ENCODE measurements around the gene CDC26.

DNA sequence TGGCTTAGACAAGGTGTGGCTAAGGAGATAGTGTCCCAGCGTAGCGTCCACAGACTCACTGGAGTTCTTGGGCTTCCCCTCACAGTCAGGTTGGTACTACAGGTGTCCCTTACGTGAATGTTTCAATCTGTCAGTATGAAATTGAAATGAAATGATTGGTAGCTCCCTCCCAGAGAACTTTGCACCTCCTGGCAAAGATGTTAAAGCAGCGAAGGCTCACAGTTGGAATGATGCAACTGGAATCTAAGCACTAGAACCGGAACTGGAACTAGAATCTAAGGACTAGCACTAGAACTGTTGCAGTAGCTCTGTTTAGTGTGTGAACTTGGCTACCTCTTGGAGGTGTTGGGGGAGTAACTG is 52.9 kb downstream of the CDC26 start:
- TF ChIP-seq NFYB (CRISPR knock-in tag; conservative IDR thresholded peaks at IDR 0.05; ENCODE audit: low read depth) = no peak
- TF ChIP-seq TCF7 (CRISPR knock-in tag; IDR thresholded peaks at IDR 0.05; ENCODE audit: low read depth) = no peak
- TF ChIP-seq CTCF (IDR thresholded peaks at IDR 0.05) = no peak
- TF ChIP-seq NR2C2 (CRISPR knock-in tag; IDR thresholded peaks at IDR 0.05) = no peak
- TF ChIP-seq CREM (CRISPR knock-in tag; IDR thresholded peaks at IDR 0.05) = no peak
- no peak for TF ChIP-seq FOXJ3 (CRISPR knock-in tag; IDR thresholded peaks at IDR 0.05; ENCODE audit: borderline replicate concordance)
- no peak for TF ChIP-seq E2F5 (CRISPR knock-in tag; IDR thresholded peaks at IDR 0.05)
- TF ChIP-seq, protein P1, sequence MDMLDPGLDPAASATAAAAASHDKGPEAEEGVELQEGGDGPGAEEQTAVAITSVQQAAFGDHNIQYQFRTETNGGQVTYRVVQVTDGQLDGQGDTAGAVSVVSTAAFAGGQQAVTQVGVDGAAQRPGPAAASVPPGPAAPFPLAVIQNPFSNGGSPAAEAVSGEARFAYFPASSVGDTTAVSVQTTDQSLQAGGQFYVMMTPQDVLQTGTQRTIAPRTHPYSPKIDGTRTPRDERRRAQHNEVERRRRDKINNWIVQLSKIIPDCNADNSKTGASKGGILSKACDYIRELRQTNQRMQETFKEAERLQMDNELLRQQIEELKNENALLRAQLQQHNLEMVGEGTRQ (CRISPR knock-in tag; IDR thresholded peaks at IDR 0.05) = no peak
